Activated CD4-positive, alpha-beta T cell treated with anti-CD3 and anti-CD28 coated beads for 24 hours (primary cell): Measurements from ENCODE around the gene LRP11.
"Not testable (repeated sequence)": the region's sequence is repeated elsewhere in the genome, so short reads cannot be mapped to it uniquely, and the experiment has no call there.

ENCODE experiments used
- DNase-seq, 2 donors: peaks; one replicate each; pipeline ENCODE4 v3.0.0-alpha.2; 2020; ENCODE audit warnings: low read depth in 2 of 2

The LRP11 gene

DNA sequence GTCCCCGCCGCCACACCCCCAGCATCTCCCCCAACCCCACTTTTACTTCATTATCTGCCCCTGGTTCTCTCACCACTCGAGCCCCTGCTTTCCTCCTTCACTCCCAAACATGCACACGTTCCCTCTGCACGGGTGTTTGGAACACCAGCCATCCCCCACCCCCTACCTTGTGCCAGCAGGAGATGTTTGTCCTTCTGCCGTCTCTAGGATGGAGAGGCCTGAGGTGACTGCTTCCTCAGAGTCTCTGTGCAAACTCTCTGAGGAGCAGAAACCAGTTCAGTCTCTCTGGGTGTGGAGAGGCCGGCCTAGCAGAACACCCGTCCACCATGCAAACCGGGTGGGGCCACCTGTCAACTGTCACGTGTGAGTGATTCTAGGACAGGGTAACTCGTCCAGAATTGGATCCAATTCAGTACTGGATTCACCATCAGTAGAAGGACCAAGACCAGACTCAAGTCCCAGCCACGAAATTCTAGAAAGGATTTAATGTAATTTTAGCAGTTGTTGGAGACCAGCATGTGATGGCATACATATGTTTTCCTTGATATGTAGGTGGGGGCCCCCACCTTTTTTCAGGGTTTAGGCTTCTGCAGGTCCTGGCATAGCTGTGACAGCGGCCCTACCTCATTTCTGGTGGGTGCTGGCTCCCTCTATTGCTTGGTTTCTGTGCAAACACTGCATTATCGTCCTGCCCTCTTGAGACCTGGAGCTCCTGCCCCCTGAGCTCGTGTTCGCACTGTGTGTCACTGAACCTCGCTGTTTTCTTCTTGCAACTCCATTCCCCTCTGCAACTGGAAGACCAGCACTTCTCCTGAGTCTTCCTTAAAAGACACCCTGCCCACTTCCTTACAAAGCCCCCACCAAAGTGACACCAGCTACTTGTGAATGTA, 33.9 kb upstream of the LRP11 start, which contains the start of gene RAET1E:
TSS of gene RAET1E (minus strand) at position 259 of the 890 bp plus-strand sequence. CDS start 7,212 bp downstream, outside the sequence.
- no peak for DNase-seq

GRCh38 chr6:149897015-149897697, 33.0 kb upstream of the LRP11 start:
- DNase-seq: no peak

GRCh38 chr6:149896491-149896890, 32.3 kb upstream of the LRP11 start:
- DNase-seq: no peak

DNA sequence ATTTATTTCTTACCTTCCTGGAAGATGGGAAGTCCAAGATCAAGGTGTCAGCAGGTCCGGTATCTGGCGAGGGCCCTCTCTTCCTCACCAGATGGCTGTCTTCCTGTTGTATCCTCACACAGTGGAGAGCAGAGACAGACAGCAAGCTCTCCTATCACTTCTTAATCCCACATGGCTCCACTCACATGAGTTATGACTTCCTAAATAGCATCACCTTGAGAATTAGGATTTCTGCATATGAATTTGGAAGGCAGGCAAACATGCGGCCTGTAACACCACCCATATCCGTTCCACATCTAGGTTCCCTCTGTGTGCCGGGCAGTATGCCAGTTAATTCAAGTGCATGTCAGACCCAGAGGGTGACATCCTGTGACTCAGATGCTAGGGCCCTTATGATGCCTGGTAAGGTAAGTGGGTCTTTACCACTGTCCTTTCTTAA, 31.7 kb upstream of the LRP11 start:
- peak in 1 of 2 donors; percentile 3 for DNase-seq

GRCh38 chr6:149895048-149895590, 31.0 kb upstream of the LRP11 start:
- DNase-seq: no peak

DNA sequence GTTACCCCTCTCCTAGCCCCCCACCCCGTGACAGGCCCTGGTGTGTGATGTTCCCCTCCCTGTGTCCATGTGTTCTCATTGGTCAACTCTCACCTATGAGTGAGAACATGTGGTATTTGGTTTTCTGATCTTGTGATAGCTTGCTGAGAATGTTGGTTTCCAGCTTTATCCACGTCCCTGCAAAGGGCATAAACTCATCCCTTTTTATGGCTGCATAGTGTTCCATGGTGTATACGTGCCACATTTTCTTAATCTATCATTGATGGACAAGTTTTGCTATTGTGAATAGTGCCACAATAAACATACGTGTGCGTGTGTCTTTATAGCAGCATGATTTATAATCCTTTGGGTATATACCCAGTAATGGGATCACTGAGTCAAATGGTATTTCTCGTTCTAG, 27.7 kb upstream of the LRP11 start:
- DNase-seq: not testable (repeated sequence)

- DNase-seq: no peak
Observed at GRCh38 chr6:149891259-149891658, 27.1 kb upstream of the LRP11 start.

- DNase-seq: no peak
Observed at GRCh38 chr6:149890629-149891045, 26.5 kb upstream of the LRP11 start.

GRCh38 chr6:149889326-149889725, 25.2 kb upstream of the LRP11 start:
- DNase-seq: no peak

- DNase-seq: no peak
Observed at GRCh38 chr6:149888659-149889058, 24.5 kb upstream of the LRP11 start.

- no peak for DNase-seq
Observed at GRCh38 chr6:149888093-149888492, 23.9 kb upstream of the LRP11 start.

- no peak for DNase-seq
Observed at GRCh38 chr6:149887343-149887742, 23.2 kb upstream of the LRP11 start.

- no peak for DNase-seq
Observed at GRCh38 chr6:149885888-149886287, 21.7 kb upstream of the LRP11 start.

GRCh38 chr6:149884617-149885016, 20.5 kb upstream of the LRP11 start:
- DNase-seq: no peak

- no peak for DNase-seq
Observed at GRCh38 chr6:149884215-149884614, 20.1 kb upstream of the LRP11 start.

DNA sequence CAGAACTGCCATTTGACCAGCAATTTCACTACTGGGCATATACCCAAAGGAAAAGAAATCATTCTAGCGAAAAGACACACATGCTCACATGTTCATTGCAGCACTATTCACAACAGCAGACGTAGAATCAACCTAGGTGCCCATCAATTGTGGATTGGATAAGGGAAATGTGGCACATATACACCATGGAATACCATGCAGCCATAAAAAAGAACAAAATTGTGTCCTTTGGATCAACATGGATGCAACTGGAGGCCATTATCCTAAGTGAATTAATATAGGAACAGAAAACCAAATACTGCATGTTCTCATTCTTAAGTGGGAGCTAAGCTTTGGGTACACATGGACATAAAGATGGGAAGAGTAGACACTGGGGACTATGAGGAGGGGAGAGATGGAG, 17.7 kb upstream of the LRP11 start:
- DNase-seq: no peak

DNA sequence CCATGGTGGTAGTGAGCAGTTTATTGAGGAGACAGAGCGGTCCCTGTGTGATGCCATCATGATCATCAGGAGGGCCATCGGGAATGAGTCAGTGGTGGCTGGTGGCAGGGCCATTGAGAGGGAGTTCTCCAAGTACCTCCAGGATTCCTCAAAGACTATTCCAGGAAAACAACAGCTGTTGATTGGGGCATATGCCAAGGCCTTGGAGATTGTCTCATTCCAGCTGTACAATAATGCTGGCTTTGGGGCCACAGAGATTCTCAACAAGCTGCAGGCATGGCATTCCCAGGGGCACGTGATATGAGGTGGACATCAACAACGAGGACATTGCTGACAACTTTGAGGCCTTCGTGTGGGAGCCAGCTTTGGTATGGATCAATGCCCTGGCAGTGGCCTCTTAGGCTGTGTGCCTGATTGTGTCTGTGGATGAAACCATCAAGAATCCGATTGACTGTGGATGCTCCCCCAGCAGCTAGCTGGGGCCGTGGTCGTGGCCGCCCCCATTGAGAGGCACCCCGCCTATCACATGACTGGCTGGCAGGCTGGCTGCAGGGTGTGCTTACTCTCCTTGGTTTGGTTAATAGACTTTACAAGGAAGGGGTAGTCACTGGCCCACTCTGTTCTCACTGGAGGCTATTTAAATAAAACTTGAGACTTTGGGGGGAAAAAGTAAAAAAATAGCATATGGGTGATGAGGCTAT, 17.1 kb upstream of the LRP11 start:
- DNase-seq: no peak

DNA sequence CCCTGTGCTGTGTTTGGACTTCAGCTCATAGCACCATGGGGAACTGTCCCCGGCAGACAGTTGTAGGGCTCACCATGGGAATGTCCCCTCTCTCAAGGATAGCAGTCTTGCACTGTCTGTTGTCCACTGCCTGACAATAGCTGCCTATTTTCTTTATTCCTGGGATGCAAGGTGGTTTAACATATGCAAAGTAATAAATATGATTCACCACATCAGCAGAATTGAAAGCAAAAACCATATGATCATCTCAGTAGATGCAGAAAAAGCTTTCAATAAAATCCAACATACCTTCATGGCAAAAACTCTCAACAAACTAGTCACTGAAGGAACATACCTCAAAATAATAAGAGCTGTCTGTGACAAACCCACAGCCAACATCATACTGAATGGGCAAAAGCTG, 13.5 kb upstream of the LRP11 start:
- DNase-seq: no peak

DNA sequence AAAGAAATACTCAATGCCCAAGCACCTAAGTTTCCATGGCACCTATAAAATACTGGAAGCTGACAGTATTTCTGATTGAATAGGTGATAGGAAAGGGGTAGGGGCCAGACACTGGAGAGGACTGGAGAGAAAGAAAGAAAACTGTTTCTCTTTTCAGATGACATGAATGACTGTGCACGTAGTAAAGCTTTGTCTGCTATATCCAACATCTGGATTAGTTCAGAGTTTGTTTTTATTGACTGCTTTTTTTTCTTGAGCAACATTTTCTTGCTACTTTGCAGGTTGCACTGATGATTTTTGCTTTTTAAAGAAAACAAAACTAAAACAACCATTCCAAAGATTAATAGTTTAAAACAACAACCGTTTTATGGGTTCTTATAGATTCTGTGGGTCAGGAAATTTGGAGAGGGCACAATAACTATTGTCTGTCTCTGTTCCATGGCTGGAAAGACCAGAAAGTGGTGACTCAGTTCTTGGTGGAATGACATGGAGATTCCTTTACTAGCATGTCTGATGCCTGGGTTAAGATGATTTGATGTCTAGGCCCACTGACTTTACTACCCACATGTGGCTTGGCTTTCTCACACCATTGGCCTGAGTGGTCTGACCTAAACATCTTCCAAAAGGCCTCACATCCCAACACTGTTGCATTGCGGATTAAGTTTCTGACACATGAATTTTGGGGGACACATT, 12.2 kb upstream of the LRP11 start:
- DNase-seq: no peak

GRCh38 chr6:149872233-149872632, 8.1 kb upstream of the LRP11 start:
- DNase-seq: no peak

GRCh38 chr6:149871182-149871581, 7.0 kb upstream of the LRP11 start:
- DNase-seq: no peak
